ENCODE data around the gene AZGP1. TPM values are rescaled to one million over a fixed set of nuclear protein-coding genes. Genes with fewer than 3 reads are reported as not detected.
A peak's percentile ranks its signal among the peaks of the same experiment; 100 is the strongest.

The AZGP1 gene
- total and polyA plus RNA-seq, 2 of the 13 experiments (the other 11 are each of a cell fraction or from before 2014, with no cell fraction given), result 93.8 to 229 TPM

GRCh38 chr7:100016215-100016901 is 40.5 kb upstream of the AZGP1 start:
- peaks cover 82% of the 10 kb centered on the region for H3K4me1 ChIP-seq (ENCODE audit: insufficient read depth, low read length)
- H3K36me3 ChIP-seq (replicated peaks in 1 of 2; ENCODE audit: control insufficient read depth in 1 of 2, insufficient read depth in 2 of 2, low read length in 2 of 2), result peaks cover 4 to 16% of the 10 kb centered on the region in 2 experiments
- peak; percentile 50 for ATAC-seq
- peak; percentile 70 for DNase-seq (ENCODE audit: low spot score)
- BruUV-seq (replicated peaks), result TSS peak; percentile 75
- H3K9me3 ChIP-seq (ENCODE audit: low read length), result no peaks in the 10 kb centered on the region
- peak overlapping the region; percentile 92 to 94 (median 93) for H3K4me3 ChIP-seq (replicated peaks in 1 of 3; ENCODE audit: insufficient read depth in 1 of 3, low read depth in 2 of 3, low read length in 3 of 3)
- in situ Hi-C loops (cut with HindIII; ENCODE audit: extremely low pct_ligation_motif_present, low pct_unique_long_range_greater_than_20kb), result no loop called here
- peak overlapping the region; percentile 94 for H3K9ac ChIP-seq (ENCODE audit: insufficient read depth, low read depth, low read length)
- POLR2A ChIA-PET, result interaction anchor here (0.8 to 6.6 kb wide), 8 partner anchors 14 to 103 kb away, joined by 3 to 212 read pairs (median 4); partner anchors contain the start of genes GJC3 and ZSCAN21
- intact Hi-C loops (cut with micrococcal nuclease; ENCODE audit: unreplicated experiment), result loop anchor here (2.0 kb wide), 1 partner anchor 20 kb away; no protein-coding TSS in a partner anchor
- peak overlapping the region; percentile 93 for H3K27ac ChIP-seq (ENCODE audit: extremely low read length, insufficient read depth, low read length)
- no peak overlapping the region for H2AFZ ChIP-seq (ENCODE audit: low read length)
- no peak for FAIRE-seq
- H4K20me1 ChIP-seq (ENCODE audit: insufficient read depth, low read length), result peaks cover 17% of the 10 kb centered on the region
- WGBS (ENCODE audit: low lambda C conversion rate), result under 1% methylated on average over 11 of the region's 11 CpGs
- H3K27me3 ChIP-seq (ENCODE audit: control insufficient read depth in 1 of 2, insufficient read depth in 2 of 2, low read length in 2 of 2), result no peaks in the 10 kb centered on the region; a peak in 1 of 5 replicates
- peak overlapping the region; percentile 90 for H3K4me2 ChIP-seq (ENCODE audit: low read depth, low read length)
- CTCF ChIA-PET (ENCODE audit: low intra/inter-chr PET ratio, low total read pairs), result interaction anchor here (1.5 kb wide), 1 partner anchor 22 kb away, joined by 7 read pairs; no protein-coding TSS in a partner anchor
- H3K79me2 ChIP-seq (ENCODE audit: insufficient read depth, low read length), result peaks cover 56% of the 10 kb centered on the region
- TF ChIP-seq MIXL1 (CRISPR knock-in tag; IDR thresholded peaks at IDR 0.05), result no peak
- no peak for TF ChIP-seq ZNF512B (CRISPR knock-in tag; IDR thresholded peaks at IDR 0.05; ENCODE audit: borderline replicate concordance)
- TF ChIP-seq ELK4 (CRISPR knock-in tag; IDR thresholded peaks at IDR 0.05; ENCODE audit: borderline replicate concordance), result no peak
- TF ChIP-seq THYN1 (CRISPR knock-in tag; IDR thresholded peaks at IDR 0.05; ENCODE audit: borderline replicate concordance, low read depth), result no peak
- no peak for TF ChIP-seq PREB (CRISPR knock-in tag; IDR thresholded peaks at IDR 0.05)
- no peak for TF ChIP-seq SNAI1 (CRISPR knock-in tag; IDR thresholded peaks at IDR 0.05; ENCODE audit: borderline replicate concordance)
- TF ChIP-seq ZNF660 (CRISPR knock-in tag; IDR thresholded peaks at IDR 0.05; ENCODE audit: borderline replicate concordance, low read depth), result no peak
- TF ChIP-seq SRSF1 (optimal IDR thresholded peaks at IDR 0.05; ENCODE audit: low read depth, low read length), result no peak
- no peak for TF ChIP-seq AKAP8 (CRISPR knock-in tag; IDR thresholded peaks at IDR 0.05)
- TF ChIP-seq ZKSCAN5 (CRISPR knock-in tag; IDR thresholded peaks at IDR 0.05), result no peak
- no peak for TF ChIP-seq KLF15 (CRISPR knock-in tag; IDR thresholded peaks at IDR 0.05; ENCODE audit: borderline replicate concordance)
- no peak for TF ChIP-seq LBX2 (CRISPR knock-in tag; IDR thresholded peaks at IDR 0.05; ENCODE audit: borderline replicate concordance)
- no peak for TF ChIP-seq FIP1L1 (IDR thresholded peaks at IDR 0.05; ENCODE audit: borderline replicate concordance, insufficient read depth, low read depth, low read length)
- TF ChIP-seq RBFOX2 (IDR thresholded peaks at IDR 0.05; ENCODE audit: low read depth, low read length), result peak; percentile 72
- TF ChIP-seq MLX (CRISPR knock-in tag; IDR thresholded peaks at IDR 0.05), result no peak
- no peak for TF ChIP-seq ZNF510 (CRISPR knock-in tag; IDR thresholded peaks at IDR 0.05; ENCODE audit: low read depth)
- TF ChIP-seq ZNF382 (CRISPR knock-in tag; IDR thresholded peaks at IDR 0.05; ENCODE audit: borderline replicate concordance), result no peak

Data from HepG2 (cell line).